Cardiac septum (tissue), 1 donor: ENCODE results near the gene DDX19B. TPM values are rescaled to one million over a fixed set of nuclear protein-coding genes. Genes with fewer than 3 reads are reported as not detected.

ENCODE experiments used
- DNase-seq: peaks from one replicate; pipeline ENCODE4 v3.0.0-alpha.2; 2020; ENCODE audit warnings: low spot score
- intact Hi-C: fragments of 100-400 bp; cut with DNase I; formaldehyde crosslinking; loops from one replicate; pipeline ENCODE4 v1.14.0; 2022
- total RNA-seq: library from RNA; stranded (reverse); fragmentation: NEBNext Ultra II Directional; extraction: Animal tissue kit (Norgen Biotek cat#: 25700); gene quantifications from one replicate; pipeline ENCODE4 v1.2.1, GENCODE V29; 2021
- donor health status: DM: no; HTN: no; CAD: no.

Gene DDX19B
- total RNA-seq, 1 donor from 2014 or later, result 13.7 TPM

DNA sequence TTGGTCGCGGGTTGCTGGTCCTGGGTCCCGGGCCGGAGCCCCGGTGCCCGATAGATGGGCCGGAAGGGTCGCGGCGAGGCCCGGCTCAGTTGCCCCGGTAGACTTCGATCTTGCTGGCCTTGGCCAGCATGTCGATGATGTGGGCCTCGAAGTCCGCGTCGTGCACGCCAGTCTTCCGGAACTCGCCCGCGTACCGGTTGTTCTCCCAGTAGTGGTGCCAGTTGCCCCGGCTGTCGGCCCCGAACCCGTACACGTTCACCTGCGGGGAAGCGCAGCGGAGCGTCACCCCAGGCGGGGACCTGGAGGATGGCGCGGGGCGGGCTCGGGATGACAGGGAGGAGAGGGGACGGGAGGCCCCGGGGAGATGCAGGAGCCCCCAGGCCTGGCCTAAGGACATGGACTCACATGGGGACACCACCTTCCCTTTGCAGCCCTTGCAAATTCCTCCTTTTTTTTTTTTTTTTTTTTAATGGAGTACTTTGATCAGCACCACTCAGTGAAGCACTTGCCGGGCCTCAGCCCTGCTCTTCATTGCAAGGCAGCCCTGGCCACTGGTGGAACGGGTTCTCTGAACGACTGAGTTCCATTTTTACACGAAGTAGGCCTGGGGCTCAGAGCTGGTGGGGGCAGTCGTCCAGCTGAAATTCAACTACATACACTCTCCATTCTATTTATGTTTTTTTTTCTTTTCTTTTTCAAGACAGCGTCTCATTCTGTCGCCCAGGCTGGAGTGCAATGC, 82.8 kb downstream of the DDX19B start:
- intact Hi-C loops, result loop anchor here (5.0 kb wide), 1 partner anchor 51 kb away; no protein-coding TSS in a partner anchor
- DNase-seq, result no peak

- no peak for DNase-seq
Measured at GRCh38 chr16:70383421-70383960, 84.5 kb downstream of the DDX19B start.

More at GRCh38 chr16:70383421-70383960, 84.5 kb downstream of the DDX19B start:
- intact Hi-C loops, result loop anchor here (5.0 kb wide), 1 partner anchor 49 kb away; no protein-coding TSS in a partner anchor

Other genes starting within 250 kb of the DDX19B start
- 22.5 TPM for gene PDPR, start 184.9 kb upstream of the DDX19B start, total RNA-seq
- 0.11 TPM for gene CLEC18C, start 125.4 kb upstream of the DDX19B start, total RNA-seq
- gene EXOSC6, start 47.2 kb upstream of the DDX19B start, total RNA-seq, result 10.6 TPM
- gene AARS1, start 9.7 kb upstream of the DDX19B start, total RNA-seq, result 57.2 TPM
- gene DDX19A, start 47.7 kb downstream of the DDX19B start, total RNA-seq, result 22.2 TPM
- 24.2 TPM for gene ST3GAL2, start 139.9 kb downstream of the DDX19B start, total RNA-seq
- 9.4 TPM for gene FCSK, start 155.4 kb downstream of the DDX19B start, total RNA-seq
- 36.3 TPM for gene COG4, start 224.4 kb downstream of the DDX19B start, total RNA-seq
- gene SF3B3, start 224.6 kb downstream of the DDX19B start, total RNA-seq, result 159 TPM